MCF 10A (cell line): ENCODE data around the gene ADAM8. TPM values are rescaled to one million over a fixed set of nuclear protein-coding genes. Genes with fewer than 3 reads are reported as not detected.

Experiments
- BruUV-seq: library from RNA; stranded (reverse); fragments of 400-500 nt; replicated peaks from 2 replicates; lab custom pipeline; 2021; lab: Mats Ljungman, UMichigan
- CTCF ChIA-PET: fragments of 300-600 bp; sonication (Branson Sonifier 250); formaldehyde crosslinking; extraction: SDS; loops from one replicate; lab custom pipeline; 2021; ENCODE audit warnings: antibody characterized with exemption, inconsistent platforms; lab: Yijun Ruan, JAX
- POLR2A ChIA-PET: fragments of 300-600, 350-650 bp; sonication (Branson Sonifier 250); formaldehyde crosslinking; extraction: SDS; loops from one replicate; lab custom pipeline; 2020; ENCODE audit warnings: antibody characterized with exemption, inconsistent platforms; lab: Yijun Ruan, JAX
- DNase-seq: peaks from one replicate; pipeline ENCODE4 v3.0.0-alpha.2; 2018; ENCODE audit not compliant: unreplicated experiment
- H3K27ac Mint-ChIP-seq: one replicate; pipeline ENCODE4 v1.8.0; 2022; ENCODE audit warnings: mild to moderate bottlenecking, low read depth, mixed read lengths; ENCODE audit not compliant: unreplicated experiment
- H3K27me3 Mint-ChIP-seq: one replicate; pipeline ENCODE4 v1.8.0; 2022; ENCODE audit warnings: mixed read lengths; ENCODE audit not compliant: insufficient read depth, unreplicated experiment
- H3K36me3 Mint-ChIP-seq: one replicate; pipeline ENCODE4 v1.8.0; 2022; ENCODE audit warnings: mild to moderate bottlenecking, moderate library complexity, mixed read lengths; ENCODE audit not compliant: insufficient read depth, unreplicated experiment
- H3K4me1 Mint-ChIP-seq: one replicate; pipeline ENCODE4 v1.8.0; 2022; ENCODE audit warnings: mixed read lengths; ENCODE audit not compliant: insufficient read depth, unreplicated experiment
- H3K4me3 Mint-ChIP-seq: one replicate; pipeline ENCODE4 v1.8.0; 2022; ENCODE audit warnings: mild to moderate bottlenecking, moderate library complexity, mixed read lengths; ENCODE audit not compliant: unreplicated experiment
- H3K9me3 Mint-ChIP-seq: one replicate; pipeline ENCODE4 v1.8.0; 2022; ENCODE audit warnings: mixed read lengths; ENCODE audit not compliant: unreplicated experiment
- intact Hi-C: fragments of 100-400 bp; cut with micrococcal nuclease; formaldehyde crosslinking; loops from 2 replicates; pipeline ENCODE4 v1.14.1; 2022
- total RNA-seq: library from RNA; stranded (reverse); gene quantifications from 2 replicates; pipeline ENCODE4 v1.2.3, GENCODE V29; 2022
- TF ChIP-seq, protein P1 (sequence below): fragments of 200-600 bp; IDR thresholded peaks from one replicate; pipeline ENCODE4 v1.8.0; 2022; ENCODE audit warnings: antibody characterized with exemption, mild to moderate bottlenecking; ENCODE audit not compliant: unreplicated experiment

ADAM8 gene
- total RNA-seq, 1 experiment from 2014 or later: 23.2 TPM

DNA sequence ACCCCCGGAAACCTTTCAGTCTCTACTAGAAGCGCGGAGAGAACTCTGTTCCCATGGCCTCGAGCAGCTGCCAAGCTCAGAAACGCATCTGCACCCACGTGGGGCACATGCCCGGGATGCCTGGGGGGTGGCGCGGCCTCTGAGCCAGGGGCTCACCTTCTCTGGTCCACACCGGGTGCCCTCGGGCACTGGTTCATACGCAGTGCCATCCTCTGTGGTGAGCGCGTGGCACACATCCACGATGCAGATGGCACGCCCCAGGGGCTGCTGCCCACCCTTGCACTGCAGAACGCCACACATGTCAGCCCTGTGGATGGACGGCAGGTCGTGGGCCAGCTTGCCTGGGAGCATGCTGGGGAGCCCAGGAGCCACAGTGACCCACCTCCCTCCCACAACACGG, 6.5 kb downstream of the ADAM8 start:
- no peak for DNase-seq
- Mint-ChIP-seq H3K27ac (no peak overlapping the region), H3K36me3 (no peaks in the 10 kb centered on the region), H3K4me3 (no peak overlapping the region), H3K27me3 (no peaks in the 10 kb centered on the region), H3K9me3 (no peaks in the 10 kb centered on the region), H3K4me1 (peaks cover 3% of the 10 kb centered on the region)
- CTCF ChIA-PET: interaction anchor here (0.8 kb wide), 1 partner anchor 13 kb away, joined by 5 read pairs; no protein-coding TSS in a partner anchor
- BruUV-seq: no TSS peak
- POLR2A ChIA-PET: no interaction called here
- TF ChIP-seq, protein P1, sequence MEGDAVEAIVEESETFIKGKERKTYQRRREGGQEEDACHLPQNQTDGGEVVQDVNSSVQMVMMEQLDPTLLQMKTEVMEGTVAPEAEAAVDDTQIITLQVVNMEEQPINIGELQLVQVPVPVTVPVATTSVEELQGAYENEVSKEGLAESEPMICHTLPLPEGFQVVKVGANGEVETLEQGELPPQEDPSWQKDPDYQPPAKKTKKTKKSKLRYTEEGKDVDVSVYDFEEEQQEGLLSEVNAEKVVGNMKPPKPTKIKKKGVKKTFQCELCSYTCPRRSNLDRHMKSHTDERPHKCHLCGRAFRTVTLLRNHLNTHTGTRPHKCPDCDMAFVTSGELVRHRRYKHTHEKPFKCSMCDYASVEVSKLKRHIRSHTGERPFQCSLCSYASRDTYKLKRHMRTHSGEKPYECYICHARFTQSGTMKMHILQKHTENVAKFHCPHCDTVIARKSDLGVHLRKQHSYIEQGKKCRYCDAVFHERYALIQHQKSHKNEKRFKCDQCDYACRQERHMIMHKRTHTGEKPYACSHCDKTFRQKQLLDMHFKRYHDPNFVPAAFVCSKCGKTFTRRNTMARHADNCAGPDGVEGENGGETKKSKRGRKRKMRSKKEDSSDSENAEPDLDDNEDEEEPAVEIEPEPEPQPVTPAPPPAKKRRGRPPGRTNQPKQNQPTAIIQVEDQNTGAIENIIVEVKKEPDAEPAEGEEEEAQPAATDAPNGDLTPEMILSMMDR: no peak
- intact Hi-C loops: no loop called here

DNA sequence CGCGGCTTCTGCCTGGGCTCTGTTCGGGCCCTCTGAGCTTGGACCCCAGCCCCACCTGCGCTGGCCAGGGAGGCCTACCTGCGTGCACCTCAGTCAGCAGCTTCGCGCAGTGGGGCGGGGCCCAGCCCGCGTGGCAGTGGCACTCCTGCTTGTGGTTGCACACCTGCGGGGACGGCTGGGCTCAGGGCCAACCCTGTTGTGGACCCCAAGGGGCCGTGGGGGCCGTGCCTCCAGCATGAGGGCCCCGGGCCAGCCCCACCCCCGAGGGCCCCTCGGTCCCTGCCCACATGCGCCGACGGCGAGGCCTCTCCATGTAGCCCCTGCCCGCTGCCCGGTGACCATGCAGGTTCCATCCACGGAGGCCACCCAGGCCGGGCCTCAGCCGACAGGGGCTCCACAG, 7.3 kb downstream of the ADAM8 start:
- no peaks in the 10 kb centered on the region for H3K27me3 Mint-ChIP-seq
- no peaks in the 10 kb centered on the region for H3K9me3 Mint-ChIP-seq
- no peak for DNase-seq
- no peak overlapping the region for H3K27ac Mint-ChIP-seq
- ChIA-PET CTCF (interaction anchor here (0.8 to 0.9 kb wide), 2 partner anchors 8 to 19 kb away, joined by 3 to 4 read pairs; no protein-coding TSS in a partner anchor), POLR2A (no interaction called here)
- no TSS peak for BruUV-seq
- H3K4me3 Mint-ChIP-seq: no peak overlapping the region
- peaks cover 10% of the 10 kb centered on the region for H3K4me1 Mint-ChIP-seq
- no peaks in the 10 kb centered on the region for H3K36me3 Mint-ChIP-seq
- intact Hi-C loops: no loop called here
- TF ChIP-seq, protein P1: no peak

DNA sequence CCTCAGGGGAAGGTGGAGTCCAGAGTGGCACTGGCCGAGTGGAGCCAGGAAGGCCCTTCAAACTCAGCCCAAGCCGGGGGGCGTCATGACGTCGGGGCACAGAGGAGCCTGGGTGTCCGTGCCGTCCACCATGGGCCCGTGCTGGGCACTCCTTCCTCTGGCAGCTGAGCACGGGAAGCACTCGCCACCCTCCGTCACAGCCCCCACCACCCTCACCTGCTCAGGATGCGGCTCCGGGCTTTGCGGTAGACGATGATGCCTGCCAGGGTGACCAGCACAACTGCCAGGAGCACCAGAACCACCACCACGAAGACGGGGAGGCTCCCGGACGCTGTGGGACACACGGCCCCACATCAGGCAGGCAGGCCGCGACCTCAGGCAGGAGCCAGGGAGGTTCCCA, 8.1 kb downstream of the ADAM8 start:
- Mint-ChIP-seq H3K27me3 (no peaks in the 10 kb centered on the region), H3K9me3 (no peaks in the 10 kb centered on the region), H3K4me3 (no peak overlapping the region), H3K27ac (no peak overlapping the region), H3K36me3 (no peaks in the 10 kb centered on the region), H3K4me1 (peaks cover 11% of the 10 kb centered on the region)
- POLR2A ChIA-PET: interaction anchor here (1.8 kb wide), 1 partner anchor 9 kb away, joined by 6 read pairs; no protein-coding TSS in a partner anchor
- DNase-seq: no peak
- CTCF ChIA-PET: interaction anchor here (0.8 kb wide), 1 partner anchor 20 kb away, joined by 3 read pairs; no protein-coding TSS in a partner anchor
- intact Hi-C loops: no loop called here
- TF ChIP-seq, protein P1: no peak
- BruUV-seq: no TSS peak

DNA sequence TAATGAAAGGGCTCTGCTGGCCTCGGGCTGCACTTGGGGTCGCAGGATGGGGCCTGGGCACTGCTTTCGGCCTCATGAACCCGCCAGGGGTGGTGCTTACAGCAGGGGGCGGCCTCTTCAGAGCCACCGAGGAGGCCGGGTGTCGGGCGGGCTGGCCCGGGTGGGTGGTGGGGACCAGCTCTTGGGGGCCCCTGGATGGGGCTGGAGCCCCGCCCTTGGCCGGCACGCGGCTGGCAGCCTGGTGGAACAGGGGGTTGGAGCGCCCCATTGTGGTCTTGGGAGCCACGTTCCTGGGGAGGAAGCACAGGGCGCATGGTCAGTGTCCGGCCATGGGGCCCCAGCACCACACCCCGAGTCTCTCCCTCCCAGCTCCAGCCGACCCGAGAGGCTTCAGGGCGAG, 8.8 kb downstream of the ADAM8 start:
- ChIA-PET CTCF (interaction anchor here (0.9 to 1.0 kb wide), 2 partner anchors 10 to 124 kb away, joined by 3 read pairs; no protein-coding TSS in a partner anchor), POLR2A (interaction anchor here (0.7 to 1.8 kb wide), 2 partner anchors 10 to 365 kb away, joined by 4 to 6 read pairs; no protein-coding TSS in a partner anchor)
- H3K4me3 Mint-ChIP-seq: no peak overlapping the region
- TF ChIP-seq, protein P1: no peak
- no peaks in the 10 kb centered on the region for H3K27me3 Mint-ChIP-seq
- H3K4me1 Mint-ChIP-seq: peaks cover 11% of the 10 kb centered on the region
- no peaks in the 10 kb centered on the region for H3K36me3 Mint-ChIP-seq
- H3K27ac Mint-ChIP-seq: no peak overlapping the region
- BruUV-seq: no TSS peak
- no peak for DNase-seq
- intact Hi-C loops: no loop called here
- H3K9me3 Mint-ChIP-seq: no peaks in the 10 kb centered on the region
